HG02642 (cell line): ENCODE results near the gene RBSN.
A peak's percentile ranks its signal among the peaks of the same experiment; 100 is the strongest.

Source experiments
- ATAC-seq: cut with Tn5 transposase; IDR thresholded peaks from one replicate; pipeline ENCODE4 v1.9.1; 2021; ENCODE audit warnings: mild to moderate bottlenecking; ENCODE audit not compliant: unreplicated experiment, poor library complexity

RBSN gene

DNA sequence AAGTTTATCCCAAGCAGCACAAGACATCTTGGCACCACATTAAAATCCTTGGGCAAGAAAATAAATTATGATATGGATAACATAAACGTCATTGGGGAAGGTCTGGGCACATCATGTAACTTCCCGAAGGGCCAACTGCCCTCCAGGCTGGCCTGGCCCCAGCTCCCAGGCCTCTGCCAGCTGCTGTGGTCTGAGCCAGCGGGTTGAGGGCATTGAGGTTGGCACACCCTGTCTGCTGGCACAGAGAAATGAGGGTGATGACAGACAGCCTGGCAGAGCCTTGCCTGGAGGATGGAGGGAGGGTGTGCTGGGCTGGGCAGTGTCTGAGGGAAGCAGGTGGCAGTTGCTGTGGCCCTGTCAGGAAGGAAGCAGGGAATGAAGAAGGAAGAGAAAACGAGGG lies 3.3 kb upstream of the RBSN start:
- ATAC-seq = no peak

DNA sequence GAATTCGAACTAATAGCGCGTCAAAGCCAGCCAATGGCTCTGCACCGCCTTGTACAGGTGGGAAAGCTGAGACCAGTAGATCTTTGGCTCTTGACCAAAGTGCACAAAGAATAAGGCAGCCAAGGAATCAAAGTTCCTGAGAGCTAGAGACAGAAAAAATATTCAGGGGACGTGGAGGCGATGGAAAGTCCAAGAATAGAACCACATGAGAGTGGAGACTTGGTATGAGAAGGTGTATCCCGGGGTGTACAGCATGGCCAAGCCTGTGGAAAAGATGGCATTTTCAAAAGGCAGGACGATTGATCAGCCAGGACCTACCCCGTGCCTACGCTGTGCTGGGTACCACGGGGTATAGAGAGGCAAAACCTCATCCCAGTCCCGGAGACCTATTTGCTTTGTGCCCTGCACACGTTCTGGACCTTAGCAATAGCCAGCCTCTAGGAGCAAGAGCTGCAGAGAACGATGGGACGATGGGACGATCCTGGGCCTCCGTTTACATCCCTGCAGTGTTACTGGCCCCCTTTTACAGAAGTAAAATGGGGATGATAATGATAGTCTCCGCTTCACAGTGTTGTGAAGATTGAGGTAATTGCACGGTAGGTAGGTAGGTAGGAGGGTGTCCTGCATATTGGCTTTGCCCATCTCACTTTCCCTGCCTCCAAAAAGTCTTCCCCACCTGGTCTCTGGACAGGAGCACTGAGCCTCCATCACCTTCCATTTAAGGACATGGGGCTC lies 583 bp upstream of the RBSN start:
- ATAC-seq = peak; percentile 16

DNA sequence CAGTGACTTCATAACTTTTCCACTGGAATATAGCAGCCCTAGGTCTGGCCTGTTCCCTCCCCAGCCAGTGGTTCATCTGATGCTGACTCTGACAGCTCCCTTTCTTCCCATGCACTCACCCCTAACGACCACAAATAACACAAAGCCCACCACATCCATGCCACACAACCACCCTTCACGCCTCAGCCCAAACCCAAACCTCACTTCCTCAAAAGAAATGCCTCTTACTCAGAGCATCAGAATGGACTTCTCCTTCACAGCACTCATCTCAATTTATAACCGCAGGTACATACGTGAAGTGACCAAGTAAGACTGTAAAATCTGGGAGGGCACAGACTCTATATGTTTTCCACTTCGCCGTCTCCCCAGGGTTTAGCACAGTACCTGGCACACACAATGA lies 1.1 kb downstream of the RBSN start:
- no peak for ATAC-seq

DNA sequence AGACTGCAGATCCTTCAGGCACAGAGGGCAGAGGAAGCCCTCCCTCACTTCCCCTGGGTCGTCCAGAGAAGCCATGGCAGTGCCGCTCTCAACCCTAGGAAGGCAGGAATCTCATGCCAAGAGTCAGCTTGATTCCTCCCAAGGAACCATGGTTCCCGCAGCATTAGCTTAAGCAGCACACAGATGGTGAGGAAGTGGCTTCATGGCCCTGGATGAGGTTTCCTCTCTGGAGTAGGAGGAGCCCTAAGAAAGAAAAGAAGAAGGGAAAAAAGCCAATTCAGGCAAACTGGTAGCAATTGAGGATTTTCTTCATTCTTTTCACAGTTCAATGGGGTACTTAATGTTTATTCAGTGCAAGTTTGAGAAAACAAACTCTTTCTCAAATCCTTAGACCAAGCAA lies 2.9 kb downstream of the RBSN start:
- ATAC-seq = no peak

DNA sequence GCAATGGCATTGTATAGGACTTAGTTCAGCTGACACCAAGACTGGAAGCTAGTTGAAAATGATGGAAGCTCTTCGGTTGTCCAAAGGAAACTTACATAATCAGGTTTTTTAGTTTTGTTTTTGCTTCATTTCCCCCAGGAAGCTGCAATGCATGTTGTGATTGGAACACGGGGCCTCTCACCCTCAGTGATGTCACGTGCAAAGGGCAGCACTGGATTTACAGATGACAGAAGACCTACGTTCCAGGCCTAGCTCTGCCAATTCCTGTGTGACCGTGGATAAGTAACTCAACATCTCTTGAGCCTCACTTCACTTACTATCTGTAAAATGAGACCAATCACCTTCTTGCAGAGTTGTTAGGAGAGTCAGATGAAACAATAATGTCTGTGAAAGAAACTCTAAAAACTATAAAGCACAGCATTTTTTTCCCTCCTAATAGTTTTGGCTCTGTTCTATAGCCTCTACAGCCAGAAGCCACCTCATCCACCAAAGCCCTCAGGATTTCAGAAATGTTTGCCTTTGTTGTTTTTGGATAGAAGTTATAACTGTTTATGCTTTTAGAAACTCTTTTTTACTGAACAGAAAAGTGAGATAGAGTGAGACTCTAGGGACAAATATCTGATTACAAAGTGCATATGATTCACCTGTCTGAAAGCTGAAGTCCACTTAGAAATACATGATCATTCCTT lies 4.6 kb downstream of the RBSN start:
- no peak for ATAC-seq

DNA sequence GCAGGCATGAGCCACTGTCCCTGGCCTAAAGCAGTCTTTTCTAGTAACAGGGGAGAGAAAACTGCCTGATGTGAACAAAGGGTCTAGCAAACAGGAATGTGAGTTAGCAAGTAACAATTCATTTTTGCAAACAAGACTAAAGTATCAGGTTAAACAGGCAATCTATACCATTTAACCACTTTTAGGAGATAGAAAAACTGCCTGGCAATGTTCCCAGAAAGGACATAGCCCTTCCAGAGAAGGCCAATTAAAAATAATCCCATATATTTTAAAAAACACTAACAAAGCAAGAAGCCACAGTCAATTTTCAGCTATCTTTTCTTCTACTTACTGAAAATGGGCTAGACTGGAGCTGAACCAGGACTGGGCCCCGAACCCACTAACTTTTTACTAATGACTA lies 6.3 kb downstream of the RBSN start:
- no peak for ATAC-seq

DNA sequence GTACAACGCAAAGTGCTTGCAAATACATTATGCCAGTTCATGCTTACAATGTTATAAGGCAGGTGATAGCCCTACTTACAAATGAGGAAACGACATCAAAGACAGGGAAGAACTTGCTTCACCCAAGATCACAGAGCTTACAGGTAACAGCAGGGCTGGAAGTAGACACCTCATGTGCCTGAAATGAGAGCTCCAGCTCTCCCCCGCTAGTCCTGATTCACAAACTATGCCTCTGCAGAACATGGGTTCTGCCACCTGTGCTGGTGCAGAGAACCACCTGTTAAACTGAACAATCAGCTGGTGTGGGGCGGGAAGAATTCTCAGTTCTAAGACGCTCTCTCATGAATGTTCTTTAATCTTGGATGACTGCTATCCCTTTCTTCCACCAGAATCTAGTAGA lies 7.4 kb downstream of the RBSN start:
- ATAC-seq = no peak

DNA sequence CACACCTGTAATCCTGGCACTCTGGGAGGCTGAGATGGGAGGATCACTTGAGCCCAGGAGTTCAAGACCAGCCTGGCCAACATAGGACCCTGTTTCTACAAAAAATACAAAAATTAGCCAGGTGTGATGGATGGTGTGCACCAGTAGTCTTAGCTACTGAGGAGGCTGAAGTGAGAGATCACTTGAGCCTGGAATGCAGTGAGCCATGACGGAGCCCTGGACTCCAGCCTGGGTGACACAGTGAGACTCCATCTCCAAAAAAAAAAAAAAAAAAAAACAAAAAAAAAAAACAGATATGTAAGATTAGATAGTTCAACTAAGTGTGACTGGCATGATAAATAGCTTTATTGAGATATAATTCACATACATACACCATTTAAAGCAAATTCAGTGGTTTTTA lies 9.7 kb downstream of the RBSN start:
- ATAC-seq = no peak

DNA sequence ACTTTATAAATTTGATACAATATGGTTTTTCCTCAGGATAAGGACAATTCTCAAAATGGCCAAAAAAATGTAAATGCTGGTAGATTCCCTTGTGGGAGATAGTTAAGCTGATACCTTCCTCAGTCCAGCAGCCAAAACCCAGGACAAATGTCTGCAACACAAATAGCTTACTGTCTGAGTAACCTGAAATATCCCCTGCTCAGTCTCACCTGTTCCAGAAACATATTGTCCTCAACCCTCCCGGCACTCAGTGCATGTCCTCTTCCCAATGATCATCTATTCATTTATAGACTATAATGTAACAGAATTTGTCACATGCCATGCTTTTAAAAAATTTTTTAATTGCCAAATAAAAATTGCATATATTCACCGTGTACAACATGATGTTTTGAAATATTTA lies 12.2 kb downstream of the RBSN start:
- no peak for ATAC-seq

DNA sequence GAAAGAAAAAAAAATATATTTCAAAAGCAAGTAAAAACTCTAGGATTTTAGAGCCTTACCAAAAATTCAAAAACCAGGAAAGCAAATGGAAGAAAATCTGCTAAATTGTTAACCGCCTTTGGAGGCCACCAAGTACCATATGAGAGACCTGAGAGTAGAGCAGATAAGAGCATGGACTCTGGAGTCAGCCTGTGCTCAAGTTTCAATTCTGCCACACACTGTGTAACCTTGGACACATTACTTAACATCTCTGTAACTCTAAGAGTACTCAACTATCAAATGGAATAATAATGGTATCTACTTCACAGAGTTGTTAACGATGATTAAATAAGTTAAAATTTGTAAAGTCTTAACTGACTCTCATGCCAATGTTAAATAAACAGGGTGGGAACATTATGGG lies 12.7 kb downstream of the RBSN start:
- ATAC-seq = no peak

DNA sequence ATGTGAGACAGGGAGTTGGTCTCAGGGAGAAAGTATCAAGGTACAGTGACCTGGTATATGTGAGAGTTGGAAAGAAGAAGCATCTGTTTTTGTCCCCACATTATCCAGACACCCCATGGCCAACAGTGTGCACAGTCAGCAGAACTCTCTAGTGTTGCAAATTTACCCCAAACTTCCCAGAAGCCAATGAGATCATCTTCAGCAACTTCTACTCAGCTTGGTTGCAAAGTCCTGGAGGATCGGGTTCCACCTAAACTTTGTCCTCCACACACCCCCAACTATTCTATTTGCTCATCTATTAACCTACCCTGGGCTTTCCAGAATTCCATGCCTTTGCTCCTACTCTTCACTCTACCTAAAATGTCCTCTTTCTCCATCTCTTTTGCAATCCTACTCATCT lies 15.7 kb downstream of the RBSN start:
- ATAC-seq = no peak

DNA sequence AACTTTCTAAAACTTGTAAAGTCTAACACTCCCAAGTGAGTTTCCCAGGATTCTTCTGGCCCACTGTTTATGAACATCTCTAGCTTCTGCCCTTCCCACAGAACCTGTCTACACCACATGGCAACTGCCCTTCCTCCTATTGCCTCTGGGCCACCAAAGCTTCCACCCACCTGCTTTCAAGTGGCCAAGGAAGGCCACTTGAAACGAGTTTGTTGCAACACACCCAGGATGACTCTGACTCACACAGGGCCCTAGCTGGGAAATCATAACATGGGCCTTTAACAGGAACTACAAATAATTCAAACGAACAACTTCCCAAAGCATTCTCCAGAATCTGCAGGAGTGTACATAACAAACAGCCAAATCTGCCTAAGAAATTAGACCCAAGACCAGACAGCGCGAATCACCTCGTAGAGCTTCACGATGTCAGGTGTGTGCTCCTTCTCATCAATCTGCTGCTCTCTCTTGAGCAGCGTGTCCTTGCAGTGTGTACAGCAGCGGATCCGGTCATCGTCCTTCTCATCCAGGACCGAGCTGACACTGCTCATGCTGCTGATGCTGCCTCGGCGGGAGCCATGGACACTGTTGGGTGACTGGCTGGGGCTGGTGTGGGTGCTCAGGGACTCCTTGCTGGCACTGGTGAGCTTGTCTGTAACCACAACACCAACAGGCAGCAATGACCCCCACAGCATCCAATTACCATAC lies 16.8 kb downstream of the RBSN start:
- ATAC-seq = no peak

DNA sequence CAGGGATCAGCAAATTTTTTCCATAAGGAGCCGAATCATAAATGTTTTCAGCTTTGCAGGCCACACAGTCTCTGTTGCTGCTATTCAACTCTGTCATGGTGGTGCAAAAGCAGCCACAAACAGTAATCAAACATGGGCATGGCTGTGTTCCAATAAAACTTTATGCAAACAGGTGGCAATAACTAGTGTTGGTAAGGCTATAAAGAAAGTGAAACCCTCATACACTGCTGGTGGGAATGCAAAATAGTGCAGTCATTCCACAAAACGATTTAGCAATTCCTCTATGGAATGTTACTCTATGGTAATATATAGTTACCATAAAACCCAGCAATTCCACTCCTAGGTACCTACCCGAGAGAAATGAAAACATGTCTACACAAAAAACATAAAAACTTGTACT lies 19.9 kb downstream of the RBSN start:
- no peak for ATAC-seq

DNA sequence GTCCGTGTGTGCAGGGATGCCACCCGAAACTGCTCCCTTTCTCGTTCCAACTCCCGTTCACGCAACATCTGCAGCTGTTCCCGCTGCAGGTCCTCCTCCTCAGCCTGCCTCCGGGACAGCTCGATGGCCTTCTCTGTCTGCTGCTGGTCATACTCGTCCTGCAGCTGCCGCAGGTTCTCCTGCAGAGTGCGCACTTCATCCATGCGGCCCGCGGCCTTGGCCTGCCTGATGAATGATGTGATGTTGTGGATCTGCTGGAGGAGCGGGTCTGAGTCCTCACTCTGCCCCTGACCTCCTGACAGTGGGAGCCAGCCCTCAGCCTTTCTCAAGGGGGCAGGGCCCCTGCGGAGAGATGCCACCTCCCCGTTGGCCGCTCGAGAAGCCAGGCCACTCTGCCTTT lies 24.4 kb downstream of the RBSN start:
- no peak for ATAC-seq

DNA sequence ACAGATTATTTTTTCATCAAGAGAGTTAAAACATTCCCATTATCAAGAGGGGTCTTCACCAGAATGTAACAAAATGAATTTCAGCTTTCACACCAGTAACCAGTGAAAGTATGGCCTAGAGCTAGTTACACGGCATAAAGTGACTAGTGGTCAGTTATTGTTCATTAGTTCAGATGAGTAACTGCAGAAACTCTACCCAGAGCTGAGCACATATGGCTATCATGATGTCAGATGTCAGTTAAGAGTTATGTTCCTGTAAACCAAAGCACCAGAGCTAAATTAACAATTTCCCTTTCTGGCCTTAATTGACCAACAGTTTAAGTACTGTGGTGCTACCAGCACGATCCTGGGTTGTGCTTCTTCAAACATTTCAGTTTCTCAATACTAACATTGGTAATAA lies 27.2 kb downstream of the RBSN start:
- no peak for ATAC-seq

DNA sequence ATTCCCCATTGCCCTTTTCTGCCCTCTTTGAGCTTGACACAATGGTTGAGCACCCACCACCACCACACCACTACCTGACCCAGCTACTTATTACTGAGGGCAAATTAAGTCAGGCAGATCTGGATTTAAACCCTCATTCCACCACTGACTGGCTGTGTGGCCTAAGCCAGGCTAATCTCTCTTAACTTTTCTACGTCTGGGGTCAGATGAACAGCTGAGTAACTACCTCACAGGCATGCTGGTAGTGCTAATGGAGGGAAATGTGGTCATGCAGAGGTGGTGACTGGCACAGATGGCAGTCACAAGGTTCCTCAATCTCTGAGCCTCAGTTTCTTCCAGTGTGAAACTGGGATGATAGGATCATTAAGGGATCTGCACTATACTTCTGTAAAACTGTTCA lies 29.5 kb downstream of the RBSN start:
- ATAC-seq = no peak

DNA sequence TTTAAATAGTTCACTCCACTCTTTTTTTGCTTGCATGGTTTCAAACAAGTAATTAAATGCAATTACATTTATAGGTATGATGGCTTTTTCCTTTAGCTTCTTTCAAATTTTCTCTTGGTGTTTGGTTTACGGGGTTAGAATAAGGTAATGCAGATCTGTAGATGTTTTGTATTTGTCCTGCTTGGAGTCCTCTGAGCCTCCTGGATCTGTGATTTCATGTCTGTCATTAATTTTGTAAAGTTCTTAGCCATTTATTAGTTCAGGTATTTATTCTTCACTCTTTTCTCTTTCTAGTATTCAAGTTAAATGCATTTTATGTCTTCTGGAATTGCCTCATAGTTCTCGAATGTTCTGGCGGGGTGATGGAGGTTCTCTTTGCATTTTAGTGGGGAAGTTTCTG lies 32.5 kb downstream of the RBSN start:
- no peak for ATAC-seq

DNA sequence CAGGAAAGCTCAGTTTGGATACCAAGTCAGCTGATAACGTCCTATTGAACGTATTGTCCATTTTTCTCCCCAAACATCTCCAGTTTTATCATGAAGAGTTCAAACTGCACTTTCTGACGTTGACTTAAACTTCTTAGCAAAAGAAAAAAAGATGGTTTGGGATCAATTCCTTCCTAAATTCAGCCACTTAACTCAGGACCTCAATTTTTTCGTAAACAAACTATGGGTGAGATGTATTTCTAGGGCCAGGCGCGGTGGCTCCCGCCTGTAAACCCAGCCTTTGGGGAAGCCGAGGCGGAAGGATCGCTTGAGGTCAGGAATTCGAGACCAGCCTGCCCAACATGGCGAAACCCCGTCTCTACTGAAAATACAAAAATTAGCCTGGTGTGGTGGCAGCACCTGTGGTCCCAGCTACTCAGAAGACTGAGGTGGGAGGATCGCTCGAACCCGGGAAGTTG lies 33.4 kb downstream of the RBSN start:
- no peak for ATAC-seq

DNA sequence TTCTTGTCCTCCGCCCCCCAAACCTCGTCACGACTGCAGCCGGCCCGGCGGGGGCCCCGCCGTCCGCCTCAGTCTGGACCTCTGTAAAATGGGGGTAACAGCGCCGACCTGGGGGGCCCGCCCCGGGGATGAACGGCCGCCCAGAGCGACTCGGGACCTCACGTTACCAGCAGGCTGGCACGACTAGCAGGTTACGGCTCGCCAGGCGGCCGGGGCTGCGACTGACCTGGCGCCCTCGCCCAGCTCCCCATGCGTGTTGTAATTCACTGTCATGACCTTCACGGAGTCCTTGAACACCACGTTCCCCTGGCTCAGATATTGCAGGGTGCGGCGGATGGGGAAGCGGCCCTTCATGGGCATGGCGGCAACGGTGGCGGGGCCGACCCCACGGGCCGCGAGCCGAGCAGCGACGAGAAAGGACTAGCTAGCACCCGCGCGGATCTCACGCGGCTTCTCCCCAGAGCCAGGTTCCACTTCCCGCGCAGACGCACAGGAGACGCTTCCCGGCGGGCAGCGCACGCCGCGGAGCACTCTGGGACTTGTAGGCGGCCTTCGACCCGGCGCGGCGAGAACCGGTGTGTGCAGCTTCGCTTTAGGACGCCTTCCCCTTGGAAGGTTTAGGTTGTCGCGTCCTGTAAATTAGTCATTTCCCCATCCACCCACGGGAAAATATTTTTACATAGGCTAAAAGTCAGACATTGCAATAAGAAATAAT lies 34.0 kb downstream of the RBSN start, which contains the start of gene MRPS25:
Gene MRPS25 (minus strand): TSS at position 481 of the 715 bp plus-strand sequence. CDS start 121 bp downstream, at position 360.
- peak; percentile 96 for ATAC-seq

DNA sequence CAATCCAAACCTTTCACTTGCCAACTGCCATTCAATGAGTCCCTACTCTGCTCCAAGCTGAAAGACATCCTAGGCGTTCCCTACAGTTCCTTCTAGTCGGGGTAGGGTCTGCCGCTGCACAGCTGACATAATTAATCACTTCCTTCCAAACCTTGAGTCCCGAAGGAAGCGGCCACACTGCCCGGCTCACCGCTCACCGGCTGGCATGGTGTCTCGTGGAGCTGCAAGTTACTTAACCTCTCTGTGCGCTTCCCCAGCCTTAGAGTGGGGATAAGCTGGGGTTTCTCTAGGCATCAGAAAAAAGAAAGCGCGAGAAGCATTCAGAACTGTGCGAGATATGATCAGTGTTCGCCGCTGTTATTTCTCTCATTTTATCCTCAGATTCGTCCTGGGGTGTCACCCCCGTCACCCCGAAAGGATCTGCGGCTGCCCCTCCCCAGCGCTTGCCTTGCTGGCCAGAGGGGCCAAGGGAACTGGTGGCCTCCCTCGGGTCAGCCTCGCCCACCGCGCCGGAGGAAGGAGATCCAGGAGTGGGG lies 34.6 kb downstream of the RBSN start:
- peak; percentile 13 for ATAC-seq
